ENCODE measurements around the gene MED12.

DNA sequence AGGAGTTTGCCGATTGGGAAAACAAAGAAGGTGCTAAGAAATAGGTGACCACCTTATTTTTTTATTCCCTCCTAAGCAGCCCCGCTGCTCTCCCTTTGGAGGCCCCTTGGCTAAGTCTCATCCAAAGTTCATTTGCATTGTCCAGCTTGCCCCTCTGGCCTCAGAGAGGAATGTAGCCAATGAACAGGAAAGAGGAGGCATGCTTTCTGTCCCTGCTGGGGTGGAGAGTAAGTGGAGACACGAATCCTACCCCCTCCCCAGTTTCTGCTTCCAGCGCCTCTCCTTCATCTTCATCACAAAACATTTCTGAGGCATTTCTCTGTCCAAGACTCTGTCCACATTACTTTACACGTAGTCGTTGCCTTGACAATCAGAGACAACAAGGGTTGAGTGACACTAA is 64.9 kb downstream of the MED12 start:
- TF ChIP-seq POLR2A (IDR thresholded peaks at IDR 0.05; ENCODE audit: low read length): no peak
- no peak for TF ChIP-seq GATA1 (IDR thresholded peaks at IDR 0.05; ENCODE audit: low read depth, low read length)
